GM10248 (cell line): Measurements from ENCODE around the gene CPN1.
"Not testable (repeated sequence)": the region's sequence is repeated elsewhere in the genome, so short reads cannot be mapped to it uniquely, and the experiment has no call there.

ENCODE experiments used
- CTCF ChIA-PET: fragments of 300-600 bp; sonication (Branson Sonifier 250); formaldehyde crosslinking; extraction: SDS; loops from one replicate; lab custom pipeline; 2021; ENCODE audit warnings: antibody characterized with exemption; lab: Yijun Ruan, JAX
- POLR2A ChIA-PET: fragments of 350-650 bp; sonication (Branson Sonifier 250); formaldehyde crosslinking; extraction: SDS; loops from one replicate; lab custom pipeline; 2020; ENCODE audit warnings: antibody characterized with exemption; lab: Yijun Ruan, JAX
- DNase-seq: peaks from one replicate; pipeline ENCODE4 v3.0.0; 2012; ENCODE audit errors: extremely low spot score
- CTCF ChIP-seq: IDR thresholded peaks from 2 replicates; pipeline ENCODE4 v1.5.1; 2012; ENCODE audit warnings: mild to moderate bottlenecking, low read depth; ENCODE audit errors: extremely low read depth, missing control alignments, control extremely low read depth

CPN1 gene

GRCh38 chr10:100081075-100082001 lies at the start of gene CPN1:
TSS of gene CPN1 (minus strand) at chr10:100081869. CDS start at chr10:100081625, 244 bp downstream.
- DNase-seq = no peak
- ChIA-PET CTCF (no interaction called here), POLR2A (no interaction called here)
- TF ChIP-seq CTCF = no peak

GRCh38 chr10:100130831-100131230 lies 49.2 kb upstream of the CPN1 start:
- CTCF ChIA-PET = no interaction called here
- no peak for DNase-seq
- TF ChIP-seq CTCF = no peak
- POLR2A ChIA-PET = no interaction called here

- TF ChIP-seq CTCF = no peak
- DNase-seq = no peak
- ChIA-PET POLR2A (interaction anchor here (0.6 kb wide), 1 partner anchor 1254 kb away, joined by 3 read pairs; no protein-coding TSS in a partner anchor), CTCF (interaction anchor here (0.7 to 1.5 kb wide), 3 partner anchors 10 to 284 kb away, joined by 3 read pairs; no protein-coding TSS in a partner anchor)
These were observed 47.8 kb upstream of the CPN1 start for GRCh38 chr10:100129424-100129823.

- ChIA-PET POLR2A (interaction anchor here (0.6 kb wide), 1 partner anchor 1253 kb away, joined by 3 read pairs; no protein-coding TSS in a partner anchor), CTCF (interaction anchor here (0.7 to 1.5 kb wide), 4 partner anchors 10 to 283 kb away, joined by 3 read pairs; no protein-coding TSS in a partner anchor)
- no peak for DNase-seq
- TF ChIP-seq CTCF = no peak
These were observed 47.3 kb upstream of the CPN1 start for GRCh38 chr10:100128951-100129350.

- DNase-seq, POLR2A ChIA-PET, CTCF ChIA-PET: not testable (repeated sequence)
These were observed 43.7 kb upstream of the CPN1 start for GRCh38 chr10:100125335-100125734.

- ChIA-PET POLR2A (no interaction called here), CTCF (no interaction called here)
- no peak for TF ChIP-seq CTCF
- no peak for DNase-seq
These were observed 42.4 kb upstream of the CPN1 start for GRCh38 chr10:100124097-100124496.

GRCh38 chr10:100122780-100123179 lies 41.1 kb upstream of the CPN1 start:
- CTCF ChIA-PET = interaction anchor here (1.0 kb wide), 1 partner anchor 113 kb away, joined by 3 read pairs; the partner anchor contains the start of gene DNMBP
- DNase-seq = no peak

More at GRCh38 chr10:100122780-100123179, 41.1 kb upstream of the CPN1 start:
- TF ChIP-seq CTCF = no peak
- POLR2A ChIA-PET = no interaction called here
